Measurements from ENCODE around the gene HPSE2.

The HPSE2 gene

DNA sequence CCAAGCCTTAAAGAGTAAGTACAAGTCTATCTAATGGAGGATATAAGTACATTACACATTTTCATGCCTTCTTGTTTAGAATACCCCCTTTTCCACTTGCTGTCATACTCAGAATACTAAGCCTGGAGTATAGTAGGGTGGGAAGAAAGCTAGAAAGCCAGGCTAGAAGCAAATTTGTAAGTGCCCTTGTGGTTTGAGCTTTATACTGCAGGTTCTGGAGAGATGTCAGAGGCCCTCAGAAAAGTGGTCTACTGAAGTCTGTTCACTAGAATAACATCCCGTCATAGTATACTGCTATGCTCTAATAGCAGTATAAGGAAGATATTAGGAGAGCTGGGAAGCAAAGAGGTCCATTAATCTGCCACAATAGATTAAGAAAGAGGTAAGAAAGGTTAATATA lies 62.7 kb downstream of the HPSE2 start:
- no peaks in the 10 kb centered on the region for H3F3A ChIP-seq (ENCODE audit: insufficient read depth)
- H3K9ac ChIP-seq (ENCODE audit: low read length): no peak overlapping the region
- TF ChIP-seq, protein P1, sequence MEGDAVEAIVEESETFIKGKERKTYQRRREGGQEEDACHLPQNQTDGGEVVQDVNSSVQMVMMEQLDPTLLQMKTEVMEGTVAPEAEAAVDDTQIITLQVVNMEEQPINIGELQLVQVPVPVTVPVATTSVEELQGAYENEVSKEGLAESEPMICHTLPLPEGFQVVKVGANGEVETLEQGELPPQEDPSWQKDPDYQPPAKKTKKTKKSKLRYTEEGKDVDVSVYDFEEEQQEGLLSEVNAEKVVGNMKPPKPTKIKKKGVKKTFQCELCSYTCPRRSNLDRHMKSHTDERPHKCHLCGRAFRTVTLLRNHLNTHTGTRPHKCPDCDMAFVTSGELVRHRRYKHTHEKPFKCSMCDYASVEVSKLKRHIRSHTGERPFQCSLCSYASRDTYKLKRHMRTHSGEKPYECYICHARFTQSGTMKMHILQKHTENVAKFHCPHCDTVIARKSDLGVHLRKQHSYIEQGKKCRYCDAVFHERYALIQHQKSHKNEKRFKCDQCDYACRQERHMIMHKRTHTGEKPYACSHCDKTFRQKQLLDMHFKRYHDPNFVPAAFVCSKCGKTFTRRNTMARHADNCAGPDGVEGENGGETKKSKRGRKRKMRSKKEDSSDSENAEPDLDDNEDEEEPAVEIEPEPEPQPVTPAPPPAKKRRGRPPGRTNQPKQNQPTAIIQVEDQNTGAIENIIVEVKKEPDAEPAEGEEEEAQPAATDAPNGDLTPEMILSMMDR (IDR thresholded peaks at IDR 0.05; ENCODE audit: insufficient read depth, low read length, poor library complexity, severe bottlenecking): no peak
- TF ChIP-seq EZH2phosphoT487 (conservative IDR thresholded peaks at IDR 0.05; ENCODE audit: low read length): no peak
- no peak overlapping the region for H3K4me2 ChIP-seq (ENCODE audit: low read depth, low read length, poor library complexity, severe bottlenecking)
- no peaks in the 10 kb centered on the region for H3K9me3 ChIP-seq (ENCODE audit: insufficient read depth, low read length)
- no peaks in the 10 kb centered on the region for H3K9me2 ChIP-seq (replicated peaks; ENCODE audit: insufficient read depth, low read length)
- no peaks in the 10 kb centered on the region for H3K36me3 ChIP-seq (ENCODE audit: low read length)
- no peak overlapping the region for H2AFZ ChIP-seq (ENCODE audit: low read depth, low read length, severe bottlenecking)
- no peaks in the 10 kb centered on the region for H3K27me3 ChIP-seq (ENCODE audit: low read length)
- H3K4me3 ChIP-seq (ENCODE audit: insufficient read depth, low read length, poor library complexity, severe bottlenecking): no peak overlapping the region
- H3K79me2 ChIP-seq (ENCODE audit: insufficient read depth, low read length): no peaks in the 10 kb centered on the region
- H4K20me1 ChIP-seq (ENCODE audit: low read depth, low read length): no peaks in the 10 kb centered on the region
- H3K27ac ChIP-seq (ENCODE audit: low read depth, low read length): no peak overlapping the region

DNA sequence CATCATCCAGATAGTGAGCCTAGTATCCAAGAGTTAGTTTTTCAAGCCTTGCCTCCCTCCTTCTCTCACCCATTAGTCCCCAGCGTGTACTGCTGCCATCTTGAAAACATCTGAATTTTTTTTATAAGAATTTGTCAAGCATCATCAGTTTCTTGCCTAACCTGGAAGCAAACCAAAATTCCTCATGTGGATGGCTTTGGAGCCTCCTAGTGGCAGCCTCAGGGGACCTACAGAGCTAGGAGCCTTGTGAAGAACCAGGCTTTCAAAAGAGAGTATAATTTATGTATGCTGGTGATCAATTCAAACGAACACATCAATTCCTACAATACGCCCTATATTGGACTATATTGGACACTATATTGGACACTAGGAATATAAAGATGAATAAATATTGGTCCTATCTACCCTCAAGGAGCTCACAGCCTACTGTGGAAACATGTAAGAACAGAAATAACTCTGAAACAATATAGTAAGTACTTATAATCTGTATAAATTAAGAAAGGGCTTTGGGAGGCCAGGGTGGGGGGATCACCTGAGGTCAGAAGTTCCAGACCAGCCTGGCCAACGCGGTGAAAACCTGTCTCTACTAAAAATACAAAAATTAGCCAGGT lies 63.4 kb downstream of the HPSE2 start:
- Histone ChIP-seq H4K20me1 (ENCODE audit: low read depth, low read length) (no peaks in the 10 kb centered on the region), H3K79me2 (ENCODE audit: insufficient read depth, low read length) (no peaks in the 10 kb centered on the region), H3F3A (ENCODE audit: insufficient read depth) (no peaks in the 10 kb centered on the region)

DNA sequence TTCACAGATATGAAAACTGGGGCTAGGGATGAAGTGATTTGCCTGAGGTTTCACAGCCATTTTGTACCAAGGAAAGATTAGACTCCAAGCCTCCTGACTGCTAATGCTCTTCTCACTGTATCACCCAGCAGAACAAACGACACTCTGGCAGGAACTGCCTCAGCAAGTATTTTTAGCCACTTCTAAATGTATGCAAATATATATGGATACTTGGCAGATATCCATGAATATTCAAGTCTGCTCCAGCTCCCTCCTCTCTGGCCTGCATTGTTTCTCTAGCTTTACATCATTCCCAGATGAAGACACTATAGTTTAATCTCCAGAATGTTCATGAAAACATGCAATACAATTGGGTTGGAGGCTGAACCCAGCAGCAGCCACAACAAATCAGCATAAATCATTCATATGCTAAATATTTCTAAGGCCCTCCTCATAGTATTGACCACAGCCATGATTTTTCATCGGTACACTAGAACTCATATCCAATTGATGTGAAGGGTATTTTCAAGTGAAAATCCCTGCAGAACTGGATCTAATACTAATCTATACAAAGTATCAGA lies 65.5 kb downstream of the HPSE2 start:
- Histone ChIP-seq H3K4me2 (ENCODE audit: low read depth, low read length, poor library complexity, severe bottlenecking) (no peak overlapping the region), H3K36me3 (ENCODE audit: low read length) (no peaks in the 10 kb centered on the region), H3K9ac (ENCODE audit: low read length) (no peak overlapping the region), H3F3A (ENCODE audit: insufficient read depth) (no peaks in the 10 kb centered on the region), H3K27me3 (ENCODE audit: low read length) (no peaks in the 10 kb centered on the region), H3K79me2 (ENCODE audit: insufficient read depth, low read length) (no peaks in the 10 kb centered on the region), H4K20me1 (ENCODE audit: low read depth, low read length) (no peaks in the 10 kb centered on the region), H3K9me3 (ENCODE audit: insufficient read depth, low read length) (no peaks in the 10 kb centered on the region), H3K27ac (ENCODE audit: low read depth, low read length) (no peak overlapping the region), H3K9me2 (replicated peaks; ENCODE audit: insufficient read depth, low read length) (no peaks in the 10 kb centered on the region), H2AFZ (ENCODE audit: low read depth, low read length, severe bottlenecking) (no peak overlapping the region), H3K4me3 (ENCODE audit: insufficient read depth, low read length, poor library complexity, severe bottlenecking) (no peak overlapping the region)
- TF ChIP-seq, protein P1 (IDR thresholded peaks at IDR 0.05; ENCODE audit: insufficient read depth, low read length, poor library complexity, severe bottlenecking): no peak
- TF ChIP-seq EZH2phosphoT487 (conservative IDR thresholded peaks at IDR 0.05; ENCODE audit: low read length): no peak

More for the DNA sequence above, 63.4 kb downstream of the HPSE2 start:
- no peaks in the 10 kb centered on the region for H3K27me3 ChIP-seq (ENCODE audit: low read length)
- H3K4me3 ChIP-seq (ENCODE audit: insufficient read depth, low read length, poor library complexity, severe bottlenecking): no peak overlapping the region
- H3K9me3 ChIP-seq (ENCODE audit: insufficient read depth, low read length): no peaks in the 10 kb centered on the region
- TF ChIP-seq, protein P1 (IDR thresholded peaks at IDR 0.05; ENCODE audit: insufficient read depth, low read length, poor library complexity, severe bottlenecking): no peak
- H3K9ac ChIP-seq (ENCODE audit: low read length): no peak overlapping the region
- no peak overlapping the region for H3K27ac ChIP-seq (ENCODE audit: low read depth, low read length)
- H3K4me2 ChIP-seq (ENCODE audit: low read depth, low read length, poor library complexity, severe bottlenecking): no peak overlapping the region
- no peak overlapping the region for H2AFZ ChIP-seq (ENCODE audit: low read depth, low read length, severe bottlenecking)
- no peaks in the 10 kb centered on the region for H3K36me3 ChIP-seq (ENCODE audit: low read length)
- H3K9me2 ChIP-seq (replicated peaks; ENCODE audit: insufficient read depth, low read length): no peaks in the 10 kb centered on the region
